ENCODE measurements around the gene IGSF3. TPM values are rescaled to one million over a fixed set of nuclear protein-coding genes. Genes with fewer than 3 reads are reported as not detected.

The IGSF3 gene
- polyA plus RNA-seq, 1 experiment: 0.06 TPM

DNA sequence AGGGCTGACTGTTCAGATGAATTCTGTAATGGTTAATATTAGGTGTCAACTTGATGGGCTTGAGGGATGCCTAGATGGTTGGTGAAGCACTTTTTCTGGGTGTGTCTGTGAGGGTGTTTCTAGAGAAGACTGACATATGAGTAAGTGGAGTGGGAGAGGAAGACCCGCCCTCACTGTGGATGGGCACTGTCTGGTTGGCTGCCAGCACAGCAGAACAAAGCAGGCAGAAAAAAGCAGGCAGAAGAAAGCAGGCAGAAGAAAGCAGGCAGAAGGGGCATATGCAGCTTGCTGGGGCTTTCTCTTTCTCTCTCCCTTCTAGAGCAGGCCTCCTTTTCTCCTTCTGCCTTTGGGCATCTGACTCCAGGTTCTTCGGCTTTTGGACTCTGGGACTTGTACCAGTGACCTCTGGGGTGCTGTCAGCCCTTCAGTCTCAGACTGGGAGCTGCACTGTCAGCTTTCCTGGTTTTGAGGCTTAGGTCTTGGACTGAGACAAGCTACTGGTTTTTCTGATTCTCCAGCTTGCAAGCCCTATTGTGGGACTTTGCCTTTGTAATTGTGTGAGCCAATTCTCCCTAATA lies 43.8 kb upstream of the IGSF3 start:
- Histone ChIP-seq H3K9me3 (ENCODE audit: control insufficient read depth, insufficient read depth, low read length) (no peaks in the 10 kb centered on the region), H3K27me3 (ENCODE audit: control insufficient read depth, insufficient read depth, low read length) (no peaks in the 10 kb centered on the region), H3K4me3 (ENCODE audit: low read depth, low read length) (no peak overlapping the region), H3K27ac (ENCODE audit: low read depth, low read length) (no peak overlapping the region)
- ChIA-PET POLR2A (no interaction called here), CTCF (no interaction called here)
- no peak for TF ChIP-seq CTCF (IDR thresholded peaks at IDR 0.05; ENCODE audit: low read depth, low read length)
- no peak for DNase-seq (ENCODE audit: low read depth, low spot score)

DNA sequence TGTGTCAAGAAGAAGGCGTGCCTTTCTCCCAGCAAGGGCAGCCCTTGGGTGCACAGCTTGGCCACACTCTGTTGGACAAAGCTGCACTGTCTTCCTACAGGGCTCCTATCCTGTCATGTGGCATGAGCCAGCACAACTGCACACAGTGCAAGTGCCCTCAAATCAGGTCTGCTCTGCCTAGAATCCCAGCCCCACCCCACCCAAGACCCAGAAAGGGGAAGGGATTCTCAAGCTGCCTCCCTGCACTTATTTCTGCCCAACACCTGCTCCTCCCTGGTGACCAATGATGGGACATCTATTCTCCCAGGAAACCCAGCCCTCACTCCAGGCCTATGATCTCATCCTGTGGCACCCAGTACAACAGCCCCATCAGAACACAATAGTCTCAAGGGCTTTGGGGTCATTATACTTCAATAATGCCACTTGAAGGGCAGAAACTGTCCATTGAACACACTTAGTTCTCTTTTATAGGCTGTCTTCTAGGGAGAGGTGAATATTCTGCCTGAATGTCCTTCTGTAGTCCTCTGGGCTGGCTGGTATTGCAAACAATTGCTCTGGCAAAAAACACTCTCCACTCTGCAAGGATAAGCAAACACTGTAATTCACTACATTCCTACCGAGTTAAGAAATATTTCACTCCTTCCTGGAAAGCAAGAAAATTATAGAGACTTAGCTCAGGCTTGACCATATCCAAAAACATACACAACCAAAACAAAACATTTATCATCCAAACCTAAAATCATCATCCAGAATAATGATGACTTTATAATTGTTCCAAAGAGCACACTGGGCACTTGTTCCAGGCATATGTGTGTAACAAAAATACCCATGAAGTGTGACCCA lies 43.1 kb upstream of the IGSF3 start:
- Histone ChIP-seq H3K4me3 (ENCODE audit: low read depth, low read length) (no peak overlapping the region), H3K27me3 (ENCODE audit: control insufficient read depth, insufficient read depth, low read length) (no peaks in the 10 kb centered on the region), H3K9me3 (ENCODE audit: control insufficient read depth, insufficient read depth, low read length) (no peaks in the 10 kb centered on the region), H3K27ac (ENCODE audit: low read depth, low read length) (no peak overlapping the region)
- CTCF ChIA-PET: interaction anchor here (0.6 kb wide), 3 partner anchors 356 to 1537 kb away, joined by 3 to 4 read pairs (median 3); no protein-coding TSS in a partner anchor
- no peak for DNase-seq (ENCODE audit: low read depth, low spot score)
- no peak for TF ChIP-seq CTCF (IDR thresholded peaks at IDR 0.05; ENCODE audit: low read depth, low read length)
- POLR2A ChIA-PET: no interaction called here

DNA sequence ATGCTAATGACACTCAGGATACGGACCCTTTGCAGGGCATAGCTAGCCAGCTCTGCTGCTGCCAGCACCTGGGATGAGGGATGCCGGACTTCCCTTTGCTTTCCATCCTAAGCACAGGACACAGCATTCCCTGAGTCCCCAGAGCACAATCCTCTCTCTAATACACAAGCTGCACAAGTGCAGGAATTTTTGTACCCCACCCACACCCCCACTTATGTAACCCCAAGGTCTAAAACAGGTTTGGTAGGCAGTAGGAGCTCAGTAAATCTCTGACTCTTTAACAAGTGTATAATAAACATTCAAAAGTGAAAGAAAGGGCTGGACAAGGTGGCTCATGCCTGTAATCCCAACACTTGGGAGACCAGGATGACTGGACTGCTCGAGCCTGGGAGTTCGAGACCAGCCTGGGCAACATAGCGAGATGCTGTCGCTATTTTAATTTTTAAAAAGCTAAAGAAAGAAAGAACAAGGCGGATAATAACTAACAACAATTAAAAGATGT lies 42.2 kb upstream of the IGSF3 start:
- Histone ChIP-seq H3K4me3 (ENCODE audit: low read depth, low read length) (no peak overlapping the region), H3K27me3 (ENCODE audit: control insufficient read depth, insufficient read depth, low read length) (no peaks in the 10 kb centered on the region), H3K27ac (ENCODE audit: low read depth, low read length) (no peak overlapping the region), H3K9me3 (ENCODE audit: control insufficient read depth, insufficient read depth, low read length) (no peaks in the 10 kb centered on the region)
- POLR2A ChIA-PET: no interaction called here
- CTCF ChIA-PET: interaction anchor here (0.6 kb wide), 3 partner anchors 357 to 1538 kb away, joined by 3 to 4 read pairs (median 3); no protein-coding TSS in a partner anchor
- no peak for DNase-seq (ENCODE audit: low read depth, low spot score)
- no peak for TF ChIP-seq CTCF (IDR thresholded peaks at IDR 0.05; ENCODE audit: low read depth, low read length)

DNA sequence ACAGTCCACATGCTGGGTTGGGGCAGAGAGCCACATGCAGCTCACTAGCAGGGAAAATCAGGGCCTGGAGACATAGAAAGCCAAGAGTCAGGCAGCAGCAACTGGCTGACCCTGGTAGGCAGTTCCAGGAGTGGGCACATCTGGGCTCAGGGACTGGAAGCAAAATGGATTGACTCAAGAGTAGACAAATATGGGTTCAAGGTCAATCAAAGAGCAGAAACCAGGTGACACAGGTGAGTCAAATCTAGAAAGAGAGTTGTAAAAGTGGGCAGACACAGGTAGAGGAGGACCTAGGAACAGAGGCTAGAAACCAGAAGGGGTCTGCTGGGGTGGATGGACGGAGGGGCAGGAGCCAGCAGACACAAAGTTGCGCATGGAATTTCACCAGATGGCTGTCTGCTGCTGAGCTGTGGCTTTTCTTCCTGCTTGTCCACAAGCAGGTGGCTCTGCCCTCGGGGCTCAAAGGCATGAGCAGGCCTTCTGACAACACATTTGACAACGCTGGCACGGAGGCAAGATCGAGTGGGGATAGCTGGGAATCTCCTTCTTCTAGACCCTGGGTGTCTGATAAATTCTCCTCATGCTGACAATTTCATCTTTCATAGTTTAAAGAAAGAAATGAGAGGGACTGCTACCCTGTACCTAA lies 40.8 kb upstream of the IGSF3 start:
- no peak for DNase-seq (ENCODE audit: low read depth, low spot score)
- CTCF ChIA-PET: no interaction called here
- H3K27ac ChIP-seq (ENCODE audit: low read depth, low read length): no peak overlapping the region

More for the DNA sequence above, 40.8 kb upstream of the IGSF3 start:
- Histone ChIP-seq H3K27me3 (ENCODE audit: control insufficient read depth, insufficient read depth, low read length) (no peaks in the 10 kb centered on the region), H3K9me3 (ENCODE audit: control insufficient read depth, insufficient read depth, low read length) (no peaks in the 10 kb centered on the region), H3K4me3 (ENCODE audit: low read depth, low read length) (no peak overlapping the region)
- no peak for TF ChIP-seq CTCF (IDR thresholded peaks at IDR 0.05; ENCODE audit: low read depth, low read length)
- POLR2A ChIA-PET: no interaction called here

Data from AG04450 (cell line).